A549 (cell line): ENCODE measurements around the gene STAT1. TPM values are rescaled to one million over a fixed set of nuclear protein-coding genes. Genes with fewer than 3 reads are reported as not detected.

Experiments used
- ATAC-seq, 2 experiments: fragments of 200-7000 bp in 1 of 2; fragments of >200 bp in 1 of 2; cut with Nextera tagmentation in 1 of 2; cut with Tn5 transposase in 1 of 2; 3 replicates each; pipeline versions ENCODE4 v1.8.0 to v1.9.1; 2018 to 2020; ENCODE audit warnings: mild to moderate bottlenecking in 1 of 2, moderate library complexity in 1 of 2
- CTCF ChIA-PET: fragments of 300-600 bp; sonication (Branson Sonifier 250); formaldehyde crosslinking; extraction: SDS; loops from one replicate; lab custom pipeline; 2021; ENCODE audit warnings: antibody characterized with exemption, inconsistent platforms; lab: Yijun Ruan, JAX
- POLR2A ChIA-PET: fragments of 350-600 bp; formaldehyde crosslinking; extraction: SDS; loops from one replicate; lab custom pipeline; 2021; ENCODE audit warnings: antibody characterized with exemption, inconsistent platforms; lab: Yijun Ruan, JAX
- DNase-seq, 2 experiments: peaks; one replicate each; pipeline versions ENCODE4 v3.0.0 to v3.0.0-alpha.2; 2011 to 2016; ENCODE audit warnings: low read depth in 1 of 2, low spot score in 1 of 2
- FAIRE-seq: peaks from 2 replicates; lab custom pipeline; 2011; peaks lifted over from hg19 to GRCh38; lab: Jason Lieb, UNC
- H3K27ac ChIP-seq, 2 experiments: fragments of >200 bp; sonication (Bioruptor Twin); formaldehyde crosslinking; 3 replicates each; pipeline ENCODE4 v1.5.1; 2016 to 2017
- H3K4me1 ChIP-seq: fragments of >200 bp; sonication (Bioruptor Twin); formaldehyde crosslinking; 3 replicates; pipeline ENCODE4 v1.6.1; 2016
- H3K4me2 ChIP-seq: fragments of >200 bp; sonication (Bioruptor Twin); formaldehyde crosslinking; 3 replicates; pipeline ENCODE4 v1.6.1; 2016
- H3K4me3 ChIP-seq: fragments of >200 bp; sonication (Bioruptor Twin); formaldehyde crosslinking; 3 replicates; pipeline ENCODE4 v1.5.1; 2016
- H3K9me3 ChIP-seq: fragments of >200 bp; sonication (Bioruptor Twin); formaldehyde crosslinking; 3 replicates; pipeline ENCODE4 v1.6.1; 2016
- CBX8 ChIP-seq: fragments of 200-600 bp; sonication (generic); IDR thresholded peaks from 2 replicates; pipeline ENCODE4 v1.6.1; 2016
- CEBPB ChIP-seq, 2 experiments: fragments of >200 bp in 1 of 2; sonication (Bioruptor Twin) in 1 of 2; formaldehyde crosslinking in 1 of 2; IDR thresholded peaks; 2 replicates each; pipeline ENCODE4 v1.6.1; 2012 to 2016
- CTCF ChIP-seq: fragments of >200 bp; sonication (Bioruptor Twin); formaldehyde crosslinking; IDR thresholded peaks from 3 replicates; pipeline ENCODE4 v1.5.1; 2016
- ESRRA ChIP-seq: fragments of 150-350 bp; IDR thresholded peaks from 2 replicates; pipeline ENCODE4 v1.6.1; 2014; ENCODE audit warnings: mild to moderate bottlenecking, low read length, borderline replicate concordance
- FOSB ChIP-seq: fragments of 250-450 bp; sonication (Bioruptor Pico); IDR thresholded peaks from 2 replicates; pipeline ENCODE4 v1.5.0; 2020; ENCODE audit warnings: mild to moderate bottlenecking, moderate library complexity
- GATA3 ChIP-seq: IDR thresholded peaks from 2 replicates; pipeline ENCODE4 v1.6.1; 2012; ENCODE audit warnings: borderline replicate concordance
- HMGXB4 ChIP-seq: fragments of 250-450 bp; sonication (Bioruptor Pico); IDR thresholded peaks from 2 replicates; pipeline ENCODE4 v1.5.0; 2021; ENCODE audit warnings: mild to moderate bottlenecking, moderate library complexity, borderline replicate concordance
- HOXA7 ChIP-seq: fragments of 250-450 bp; sonication (Bioruptor Pico); IDR thresholded peaks from 2 replicates; pipeline ENCODE4 v1.5.0; 2020; ENCODE audit warnings: mild to moderate bottlenecking, moderate library complexity
- HOXB13 ChIP-seq: fragments of 250-450 bp; sonication (Bioruptor Pico); IDR thresholded peaks from 2 replicates; pipeline ENCODE4 v1.5.0; 2020; ENCODE audit warnings: low read depth, mild to moderate bottlenecking, moderate library complexity
- KDM5A ChIP-seq: fragments of 200-600 bp; sonication (generic); IDR thresholded peaks from 2 replicates; pipeline ENCODE4 v1.6.1; 2016; ENCODE audit warnings: antibody characterized with exemption, mild to moderate bottlenecking
- MAX ChIP-seq: IDR thresholded peaks from 2 replicates; pipeline ENCODE4 v1.6.1; 2012
- PBX3 ChIP-seq: IDR thresholded peaks from 2 replicates; pipeline ENCODE4 v1.6.1; 2012
- POLR2AphosphoS2 ChIP-seq: conservative IDR thresholded peaks from 2 replicates; pipeline ENCODE4 v1.6.1; 2012; ENCODE audit warnings: low read length, improper control_type of control experiment, inconsistent platforms
- RAD21 ChIP-seq, 2 experiments: fragments of >200 bp in 1 of 2; sonication (Bioruptor Twin) in 1 of 2; formaldehyde crosslinking in 1 of 2; IDR thresholded peaks in 1 of 2; conservative IDR thresholded peaks in 1 of 2; 2 replicates in 1 of 2; 3 replicates in 1 of 2; pipeline ENCODE4 v1.6.1; 2012 to 2018; ENCODE audit warnings: inconsistent platforms in 1 of 2
- RFX5 ChIP-seq: fragments of 450-650 bp; IDR thresholded peaks from 2 replicates; pipeline ENCODE4 v1.7.1; 2014; ENCODE audit warnings: antibody characterized with exemption, mild to moderate bottlenecking, moderate library complexity
- SMC3 ChIP-seq: fragments of >200 bp; sonication (Bioruptor Twin); formaldehyde crosslinking; IDR thresholded peaks from 3 replicates; pipeline ENCODE4 v1.6.1; 2018; ENCODE audit warnings: inconsistent platforms
- SREBF2 ChIP-seq: fragments of 450-650 bp; IDR thresholded peaks from 2 replicates; pipeline ENCODE4 v1.6.1; 2014; ENCODE audit warnings: mild to moderate bottlenecking, moderate library complexity
- TP53 ChIP-seq: fragments of 250-450 bp; sonication (Bioruptor Pico); IDR thresholded peaks from 2 replicates; pipeline ENCODE4 v1.5.0; 2021; ENCODE audit warnings: mild to moderate bottlenecking, moderate library complexity
- ZFP36 ChIP-seq: fragments of 450-650 bp; IDR thresholded peaks from 2 replicates; pipeline ENCODE4 v1.6.1; 2014; ENCODE audit warnings: borderline replicate concordance; ENCODE audit not compliant: partially characterized antibody
- WGBS: methylation state at CpG from one replicate; pipeline ENCODE4 v1.1.6; 2017; ENCODE audit errors: missing lambda C conversion rate; 5-methylcytosine and 5-hydroxymethylcytosine counted together
- polyA plus RNA-seq, 4 experiments: library from polyadenylated mRNA; depleted of rRNA in 3 of 4; stranded (reverse); fragments of >200 nt; fragmentation: RNase III in 1 of 4; extraction: RNeasy Plus Mini Kit Qiagen cat#74134 plus additional on column Dnase treatment in 1 of 4; gene quantifications; 2 replicates in 3 of 4; 3 replicates in 1 of 4; pipeline ENCODE4 v1.2.3, GENCODE V29; 2011 to 2017

The STAT1 gene
- polyA plus RNA-seq, 2 of the 4 experiments (the other 2 are of a cell fraction), result 105 to 182 TPM

- Histone ChIP-seq H3K4me2 (peak overlapping the region; percentile 71), H3K27ac (peak overlapping the region; percentile 50 to 73; a peak in 5 of 6 replicates), H3K9me3 (no peaks in the 10 kb centered on the region), H3K4me3 (0 out of 3 replicates have a peak overlapping the region, but pooled peaks have one; percentile 0), H3K4me1 (peaks cover 54% of the 10 kb centered on the region)
- ATAC-seq (peak; percentile 42 to 77; a peak in 4 of 6 replicates), DNase-seq (peak; percentile 8 to 75), FAIRE-seq (peak; percentile 13)
- ChIA-PET POLR2A (interaction anchor here (1.0 to 1.2 kb wide), 2 partner anchors 88 to 109 kb away, joined by 3 to 4 read pairs; no protein-coding TSS in a partner anchor), CTCF (interaction anchor here (0.6 to 3.4 kb wide), 6 partner anchors 16 to 167 kb away, joined by 3 to 19 read pairs (median 4); no protein-coding TSS in a partner anchor)
- TF ChIP-seq RAD21 (conservative IDR thresholded peaks at IDR 0.05 in 1 of 2, IDR thresholded peaks at IDR 0.05 in 1 of 2), result peak in 1 of 2 experiments; percentile 45; a peak in 4 of 5 replicates
- TF ChIP-seq RFX5, result no peak
- peak; percentile 20; the same call in 1 of the 3 replicates for TF ChIP-seq SMC3
- TF ChIP-seq CTCF, result peak; percentile 36; the same call in 2 of the 3 replicates
- TF ChIP-seq HOXB13, result no peak
- 0 out of 2 replicates have a peak, but pooled peaks have one; percentile 51 for TF ChIP-seq POLR2AphosphoS2
- 15% methylated on average over 2 of the region's 2 CpGs for WGBS
Measured at GRCh38 chr2:190947711-190948251, 66.2 kb downstream of the STAT1 start.

- no peak for FAIRE-seq
- H3K9me3 ChIP-seq, result no peaks in the 10 kb centered on the region
- peak overlapping the region; percentile 71 for H3K4me2 ChIP-seq
- H3K27ac ChIP-seq, result peak overlapping the region; percentile 50 to 73; a peak in 5 of 6 replicates
- no peak overlapping the region for H3K4me3 ChIP-seq
- H3K4me1 ChIP-seq, result peaks cover 58% of the 10 kb centered on the region
- 3% methylated on average over 1 of the region's 1 CpG for WGBS
- POLR2A ChIA-PET, result interaction anchor here (1.2 kb wide), 1 partner anchor 88 kb away, joined by 3 read pairs; no protein-coding TSS in a partner anchor
- TF ChIP-seq TP53 (CRISPR knock-in tag) (no peak), MAX (0 out of 2 replicates have a peak, but pooled peaks have one; percentile 5), KDM5A (no peak), PBX3 (no peak), SREBF2 (no peak), GATA3 (peak; percentile 61)
- DNase-seq, result peak in 1 of 2 experiments; percentile 59
- CTCF ChIA-PET, result interaction anchor here (0.6 to 3.4 kb wide), 6 partner anchors 17 to 166 kb away, joined by 3 to 19 read pairs (median 4); no protein-coding TSS in a partner anchor
- ATAC-seq, result peak in 1 of 2 experiments; percentile 23; a peak in 3 of 6 replicates
Measured at GRCh38 chr2:190947141-190947540, 66.8 kb downstream of the STAT1 start.

- H3K4me3 ChIP-seq, result no peak overlapping the region
- no peak overlapping the region for H3K4me2 ChIP-seq
- ChIA-PET POLR2A (no interaction called here), CTCF (no interaction called here)
- ATAC-seq (0 out of 6 replicates have a peak, but pooled peaks of 1 of the 2 experiments have one; percentile 3), DNase-seq (no peak), FAIRE-seq (no peak)
- 46% methylated on average over 2 of the region's 2 CpGs for WGBS
- H3K4me1 ChIP-seq, result peaks cover 76% of the 10 kb centered on the region
- no peak overlapping the region for H3K27ac ChIP-seq
- TF ChIP-seq HOXA7 (peak; percentile 68), POLR2AphosphoS2 (peak; percentile 32; the same call in 1 of the 2 replicates), ZFP36 (no peak), HOXB13 (no peak), CEBPB (IDR thresholded peaks at IDR 0.05) (no peak), CBX8 (no peak), ESRRA (no peak), HMGXB4 (CRISPR knock-in tag) (no peak), FOSB (CRISPR knock-in tag) (peak; percentile 77; the same call in 1 of the 2 replicates)
- no peaks in the 10 kb centered on the region for H3K9me3 ChIP-seq
Measured at GRCh38 chr2:190943706-190944105, 70.3 kb downstream of the STAT1 start.
